Measurements from ENCODE around the gene CELF4.

The CELF4 gene

DNA sequence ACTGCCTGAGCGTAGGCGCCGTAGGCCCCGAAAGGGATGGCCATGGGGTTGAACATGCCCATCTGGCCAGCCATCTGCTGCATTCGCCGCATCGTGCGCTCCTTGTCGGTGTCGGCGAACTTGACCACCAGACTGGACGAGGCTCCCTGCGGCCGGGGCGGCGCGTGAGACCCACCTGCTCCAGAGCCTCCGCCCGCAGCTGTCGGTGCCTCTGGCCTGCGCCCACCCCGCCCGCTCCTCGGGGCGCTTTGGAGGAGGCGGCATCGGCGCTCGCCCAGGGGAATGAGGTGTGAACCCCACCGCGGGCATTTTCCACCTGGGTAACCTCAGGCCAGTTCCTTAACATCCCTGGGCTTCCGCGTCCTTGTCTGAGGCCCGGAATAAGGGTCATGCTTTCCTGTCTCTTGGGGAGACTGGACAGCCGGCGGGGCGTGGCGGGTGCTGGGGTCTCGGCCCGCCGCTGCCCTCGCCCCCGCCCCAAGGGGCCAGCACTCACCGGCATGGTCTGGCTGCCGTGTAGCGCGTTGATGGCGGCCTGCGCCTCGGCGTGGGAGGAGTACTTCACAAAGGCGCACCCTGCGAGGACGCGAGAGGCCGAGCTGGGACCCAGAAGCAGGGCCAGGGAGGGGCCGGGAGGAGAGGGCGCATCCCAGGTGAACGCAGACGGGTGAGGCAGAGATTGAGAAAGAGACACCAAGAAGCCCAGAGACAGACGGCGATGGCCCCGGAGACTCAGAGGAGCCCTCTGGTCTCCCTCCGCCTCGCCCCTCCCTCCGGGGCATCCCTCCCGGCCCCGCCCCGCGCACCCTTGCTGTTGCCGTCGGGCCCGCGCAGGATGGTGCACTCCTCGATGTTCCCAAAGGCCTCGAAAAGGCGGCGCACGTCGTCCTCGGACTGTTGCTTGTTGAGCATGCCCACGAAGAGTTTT, 291.0 kb downstream of the CELF4 start:
- no peak for FAIRE-seq

DNA sequence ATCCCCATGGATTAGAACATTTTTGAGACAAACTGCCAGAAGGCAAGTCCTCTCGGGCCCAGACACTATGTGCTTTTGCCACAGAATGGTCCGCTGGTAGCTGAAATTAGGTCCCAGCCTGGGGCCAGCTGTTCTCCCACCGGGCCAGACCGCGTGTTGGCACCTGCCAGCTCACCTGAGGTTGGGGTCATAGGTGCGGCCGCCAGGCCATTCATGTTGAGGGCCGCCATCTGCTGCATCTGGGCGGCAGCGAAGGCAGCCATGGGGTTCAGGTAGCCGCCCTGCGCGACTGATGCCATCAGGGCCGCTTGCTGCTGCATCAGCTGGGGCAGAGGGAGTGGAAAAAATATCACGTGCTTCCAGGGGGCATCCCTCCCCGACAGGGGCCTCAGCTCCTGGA, 292.8 kb downstream of the CELF4 start:
- no peak for FAIRE-seq

DNA sequence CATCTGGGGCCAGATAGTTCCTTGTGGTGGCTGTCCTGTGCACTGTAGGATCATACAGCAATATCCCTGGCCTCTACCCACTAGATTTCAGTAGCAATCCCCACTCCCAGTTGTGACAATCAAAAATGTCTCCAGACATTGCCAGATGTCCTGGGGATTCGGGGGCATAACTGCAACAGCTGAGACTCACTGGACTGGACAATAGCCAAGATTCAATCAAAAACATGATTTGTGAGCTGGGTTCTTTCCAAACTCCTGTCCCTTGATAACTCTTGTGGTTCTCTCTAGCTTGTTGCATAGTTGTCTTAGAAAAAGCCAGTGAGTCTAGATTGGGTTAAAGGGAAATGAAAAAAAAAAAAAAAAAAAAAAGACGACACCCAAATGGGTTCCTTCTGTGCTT, 293.4 kb downstream of the CELF4 start:
- no peak for FAIRE-seq

DNA sequence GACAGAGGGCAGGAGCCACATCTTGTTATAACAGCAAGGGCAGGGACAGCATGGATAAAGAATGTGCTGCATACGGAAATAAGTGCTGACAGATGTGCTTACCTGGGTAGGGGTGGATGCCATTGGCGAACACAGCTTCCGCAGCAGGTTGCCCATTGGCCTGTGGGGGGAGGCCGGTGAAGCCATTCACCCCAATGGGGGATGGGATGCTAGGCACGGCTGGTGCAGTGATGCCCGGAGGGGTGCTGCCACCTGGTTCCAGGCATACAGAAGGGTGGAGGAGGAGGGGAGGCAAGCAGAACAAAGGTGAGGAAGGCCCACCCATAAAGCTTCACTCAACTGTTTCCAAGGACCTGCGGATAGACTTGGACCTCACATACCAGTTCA, 294.9 kb downstream of the CELF4 start:
- no peak for FAIRE-seq

DNA sequence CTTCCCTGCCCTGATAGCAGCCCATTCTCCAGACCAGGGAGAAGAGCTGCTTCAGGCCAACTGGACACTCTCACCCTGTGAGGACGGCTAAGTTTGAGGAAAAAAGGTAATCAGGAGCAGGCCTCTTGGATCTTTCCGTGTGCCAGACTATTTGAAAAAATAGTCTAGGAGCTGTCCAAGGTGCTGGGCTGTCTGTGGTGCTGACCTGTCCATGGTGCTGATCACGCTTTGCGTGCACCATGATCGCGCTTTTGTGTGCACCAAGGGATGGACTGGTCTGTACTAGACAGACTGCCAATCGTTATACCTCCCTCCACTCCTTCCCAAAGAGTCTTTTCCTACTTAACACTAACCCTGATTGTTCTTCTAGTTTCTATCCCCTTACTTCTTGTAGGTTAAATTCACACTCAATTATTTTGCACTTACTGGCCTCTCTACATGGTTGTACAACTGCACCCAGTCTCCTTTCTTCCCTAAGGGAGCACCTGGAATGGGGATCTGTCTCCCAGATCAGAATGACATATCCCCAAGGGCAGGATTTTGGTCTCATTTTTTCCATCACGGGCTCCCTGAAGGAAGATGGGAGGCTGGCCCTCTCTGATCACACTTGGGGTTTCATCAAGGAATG, 295.4 kb downstream of the CELF4 start:
- FAIRE-seq: no peak

DNA sequence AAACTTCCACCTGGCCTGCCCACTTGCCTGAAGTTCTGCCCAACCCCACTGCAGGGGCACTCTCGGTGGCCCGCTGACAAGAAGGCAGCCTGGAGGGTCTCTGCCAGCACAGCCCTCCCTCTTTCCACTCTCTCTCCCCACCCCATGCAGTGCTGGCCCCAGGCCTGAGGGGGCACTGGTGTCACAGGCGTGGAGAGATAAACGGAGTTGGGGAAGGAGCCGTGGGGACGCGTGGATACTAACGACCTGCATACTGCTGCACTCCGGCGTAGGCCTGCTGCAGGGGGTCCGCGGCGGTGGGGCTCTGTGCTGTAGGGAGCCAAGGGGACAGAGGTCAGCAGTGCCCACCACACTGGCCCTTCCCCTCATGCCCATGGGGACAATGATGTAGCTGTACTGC, 299.3 kb downstream of the CELF4 start:
- FAIRE-seq: no peak

DNA sequence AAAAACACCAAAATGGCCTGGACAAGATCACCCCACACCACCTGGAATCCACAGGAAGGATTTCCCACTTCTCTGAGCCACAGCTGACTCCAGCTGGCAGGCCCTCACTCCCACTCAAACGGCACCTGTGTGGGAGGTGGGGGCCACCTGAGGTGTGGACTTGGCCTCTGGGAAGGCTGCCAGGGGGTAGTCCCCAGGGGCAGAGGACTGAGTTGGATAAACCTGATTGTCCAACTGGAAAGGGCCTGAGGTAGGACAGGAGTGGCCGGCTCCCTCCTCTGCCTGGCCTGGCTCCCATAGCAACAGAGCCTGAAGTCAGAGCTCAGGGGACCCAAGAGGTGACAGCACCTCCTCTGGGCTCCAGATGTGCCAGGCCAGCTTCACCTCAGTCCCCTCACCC, 300.2 kb downstream of the CELF4 start:
- no peak for FAIRE-seq

DNA sequence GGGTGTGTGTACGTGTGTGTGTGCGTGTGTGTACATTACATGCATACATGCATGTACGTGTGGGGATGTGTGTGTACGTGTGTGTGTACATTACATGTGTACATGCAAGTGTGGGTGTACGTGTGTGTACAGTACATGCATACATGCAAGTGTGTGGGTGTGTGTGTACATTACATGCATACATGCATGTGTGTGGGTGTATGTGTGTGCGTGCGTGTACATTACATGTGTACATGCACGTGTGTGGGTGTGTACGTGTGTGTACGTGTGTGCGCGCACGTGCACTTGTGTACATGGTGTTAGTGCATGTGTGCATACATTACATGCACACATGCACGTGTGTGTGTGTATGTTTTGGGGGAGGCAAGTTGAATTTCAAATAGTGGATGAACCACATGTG, 300.6 kb downstream of the CELF4 start:
- no peak for FAIRE-seq

DNA sequence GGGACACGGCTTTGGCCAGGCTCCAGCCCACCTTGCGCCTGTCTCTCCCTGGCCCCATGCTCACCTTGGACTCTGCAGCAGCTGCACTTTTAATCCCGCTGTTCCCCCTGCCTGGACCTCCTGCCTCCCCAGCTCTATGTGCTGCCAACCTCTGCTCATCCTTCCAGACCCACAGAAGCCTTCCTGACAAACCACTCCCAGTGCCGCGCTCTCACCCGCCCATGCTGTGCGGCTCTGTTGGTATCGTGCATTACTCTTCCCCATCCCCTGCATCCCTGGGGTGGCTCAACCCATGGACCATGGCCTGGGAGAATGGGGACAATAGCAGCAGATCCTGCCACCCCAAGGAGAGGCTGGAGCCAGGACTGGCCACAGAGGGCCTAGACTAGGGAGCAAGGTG, 303.6 kb downstream of the CELF4 start:
- no peak for FAIRE-seq

DNA sequence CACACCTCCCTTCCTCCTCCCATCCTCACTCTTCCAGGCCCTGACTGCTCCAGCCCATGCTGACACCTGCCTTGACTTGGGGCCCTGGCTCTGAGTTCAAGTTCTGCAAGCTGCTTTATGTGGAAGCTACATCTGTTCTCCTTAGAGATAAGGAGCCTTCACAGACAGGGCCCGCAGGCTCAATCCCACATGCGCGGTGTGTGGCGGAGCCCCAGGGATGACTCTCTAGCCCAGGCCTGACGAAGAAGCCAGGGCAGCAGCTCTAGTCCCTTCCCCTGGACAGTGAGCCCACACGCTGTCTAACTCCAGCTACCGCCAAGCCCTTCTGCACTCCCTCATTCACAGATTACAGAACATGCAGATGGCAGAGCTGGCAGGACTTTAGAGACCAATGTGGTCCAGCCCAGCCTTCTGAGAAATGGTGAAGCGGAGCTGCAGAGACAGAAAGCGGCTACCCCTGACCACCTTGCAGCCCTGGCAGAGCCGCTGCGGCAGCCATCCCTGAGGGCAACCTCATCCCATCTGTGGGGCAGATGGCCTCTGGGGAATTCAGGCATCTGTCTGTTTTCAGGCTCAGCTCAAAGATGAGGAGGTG, 304.3 kb downstream of the CELF4 start:
- FAIRE-seq: no peak

DNA sequence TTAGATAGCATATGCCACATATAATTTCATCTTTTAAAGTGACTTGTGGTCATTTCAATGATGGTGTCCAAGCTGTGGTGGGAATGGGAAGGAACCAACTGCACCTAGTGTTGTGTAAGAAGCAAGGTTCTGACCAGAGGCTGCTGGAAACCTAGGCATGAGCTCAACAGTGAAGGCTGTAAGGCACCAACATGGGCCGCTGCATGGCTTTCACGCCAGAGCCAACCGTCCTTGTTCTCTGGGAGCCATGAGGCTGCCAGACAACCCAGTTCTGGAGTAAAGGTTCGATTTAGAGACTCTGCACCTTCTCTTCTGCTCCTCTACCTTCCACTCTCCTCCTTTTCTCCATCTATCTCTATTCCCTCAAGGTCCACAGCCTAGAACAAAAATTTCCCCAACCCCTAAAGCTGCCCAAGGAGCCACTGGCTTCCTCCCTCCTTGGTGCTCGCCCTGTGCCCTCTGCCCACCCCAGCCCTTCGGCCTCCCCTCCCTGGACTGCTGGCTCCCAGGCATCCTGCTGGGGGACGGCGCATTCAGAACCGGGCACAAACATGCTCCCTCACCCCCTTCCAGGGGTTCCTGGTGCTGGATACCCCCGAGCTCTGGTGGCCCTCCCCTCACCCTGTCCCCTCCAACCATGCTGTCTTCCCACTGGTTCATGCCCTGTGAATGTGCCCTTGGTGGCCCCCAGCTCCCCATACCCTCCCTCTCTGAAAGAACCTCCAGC, 305.1 kb downstream of the CELF4 start:
- no peak for FAIRE-seq

DNA sequence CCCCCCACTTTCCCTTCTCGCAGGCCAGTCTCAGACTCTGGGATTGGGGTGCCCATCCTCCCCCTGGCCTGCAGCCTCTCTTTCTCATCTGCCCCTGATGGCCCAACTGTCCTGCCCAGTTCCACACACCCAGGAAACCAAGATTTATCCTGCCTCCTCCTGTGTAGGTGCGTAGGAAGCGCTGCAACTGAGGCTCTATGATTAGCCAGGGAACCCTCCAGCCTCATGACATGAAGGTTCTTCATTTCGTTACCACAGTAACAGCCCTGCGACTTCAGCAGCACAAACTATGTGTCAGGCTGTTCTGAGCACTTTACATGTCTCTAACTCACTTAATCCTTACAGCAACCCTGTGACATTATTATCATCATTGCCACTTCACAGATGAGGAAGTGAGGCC, 305.9 kb downstream of the CELF4 start:
- no peak for FAIRE-seq

DNA sequence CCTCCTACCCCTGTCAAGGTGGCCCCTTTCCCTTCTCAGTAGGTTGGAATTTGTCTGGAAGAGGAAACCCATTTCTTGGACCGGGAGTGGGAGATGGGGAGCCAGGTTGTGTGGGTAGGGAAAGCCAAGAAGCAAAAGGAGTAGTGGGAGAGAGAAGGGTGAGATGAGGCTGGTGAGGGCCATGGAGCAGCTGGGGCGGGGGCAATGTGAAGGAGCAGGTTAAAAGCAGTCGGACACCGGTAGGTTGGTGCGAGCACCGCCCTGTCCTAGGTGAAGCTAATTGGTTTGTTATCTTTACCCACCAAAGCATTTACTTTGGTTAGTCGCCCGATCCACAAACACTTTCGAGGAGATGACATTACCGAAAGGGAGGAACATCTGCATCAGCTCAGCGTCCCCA, 306.8 kb downstream of the CELF4 start:
- no peak for FAIRE-seq

DNA sequence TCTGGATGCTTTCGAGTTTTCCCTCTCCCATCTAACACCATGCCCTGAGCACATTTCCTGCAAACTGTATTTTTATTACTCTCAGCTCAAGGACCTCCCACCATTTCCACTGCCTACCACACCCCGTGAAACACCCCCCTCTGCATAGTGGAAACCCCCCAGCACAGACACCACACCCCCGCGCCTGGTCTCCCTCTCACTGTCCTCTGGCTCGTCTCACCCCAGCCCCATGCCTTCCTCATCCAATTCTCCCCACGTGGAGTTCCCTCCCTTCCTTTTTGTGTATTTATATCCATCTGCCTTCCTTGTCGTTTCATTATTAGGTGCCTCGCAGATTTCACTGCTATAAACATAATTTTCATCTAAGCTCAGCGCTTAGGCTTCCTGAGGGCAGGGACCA, 307.5 kb downstream of the CELF4 start:
- no peak for FAIRE-seq

DNA sequence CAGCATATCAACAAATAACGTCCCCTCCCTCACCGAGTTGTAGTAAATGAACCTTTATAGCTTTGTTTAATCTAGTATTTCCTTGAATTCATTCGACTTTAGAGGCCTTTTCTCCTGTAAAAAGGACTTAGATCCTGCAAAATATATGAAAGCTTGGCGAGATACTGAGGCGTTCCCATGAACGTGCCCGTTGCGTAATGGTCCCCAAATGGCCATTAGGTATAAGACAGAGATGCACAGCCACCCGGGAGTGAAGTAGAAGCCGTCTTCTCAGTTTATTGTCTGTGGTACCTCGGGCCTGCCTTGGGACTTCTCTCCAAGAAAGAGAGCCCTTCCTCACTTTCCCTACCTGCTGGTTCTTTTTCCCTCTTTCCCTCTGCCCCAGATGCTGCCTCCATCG, 310.6 kb downstream of the CELF4 start:
- FAIRE-seq: no peak

DNA sequence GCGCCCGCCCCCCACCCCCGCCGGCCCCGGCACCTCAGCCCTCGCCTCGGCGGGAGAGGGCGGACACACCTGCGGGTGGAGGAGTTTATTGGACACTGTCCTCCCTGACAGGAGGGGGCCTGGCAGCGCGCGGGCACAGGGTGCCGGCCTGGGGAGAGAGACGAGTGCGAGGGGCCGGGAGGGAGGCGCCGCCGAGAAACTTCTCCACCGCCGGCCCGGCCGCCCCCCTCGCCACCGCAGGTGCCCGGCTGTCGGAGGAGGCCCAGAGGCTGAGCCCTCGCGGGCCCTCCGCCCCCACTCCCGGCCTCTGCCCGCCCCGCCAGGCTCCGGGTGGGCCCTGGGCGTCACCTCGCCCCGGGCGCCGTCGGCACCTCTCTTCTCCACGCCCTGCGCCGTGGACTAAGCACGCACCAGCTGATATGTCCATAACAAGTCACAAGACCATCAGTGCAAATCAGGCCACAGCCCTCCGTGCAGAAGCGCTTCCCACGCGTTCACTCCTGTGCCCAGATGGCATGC, 311.3 kb downstream of the CELF4 start:
- no peak for FAIRE-seq

DNA sequence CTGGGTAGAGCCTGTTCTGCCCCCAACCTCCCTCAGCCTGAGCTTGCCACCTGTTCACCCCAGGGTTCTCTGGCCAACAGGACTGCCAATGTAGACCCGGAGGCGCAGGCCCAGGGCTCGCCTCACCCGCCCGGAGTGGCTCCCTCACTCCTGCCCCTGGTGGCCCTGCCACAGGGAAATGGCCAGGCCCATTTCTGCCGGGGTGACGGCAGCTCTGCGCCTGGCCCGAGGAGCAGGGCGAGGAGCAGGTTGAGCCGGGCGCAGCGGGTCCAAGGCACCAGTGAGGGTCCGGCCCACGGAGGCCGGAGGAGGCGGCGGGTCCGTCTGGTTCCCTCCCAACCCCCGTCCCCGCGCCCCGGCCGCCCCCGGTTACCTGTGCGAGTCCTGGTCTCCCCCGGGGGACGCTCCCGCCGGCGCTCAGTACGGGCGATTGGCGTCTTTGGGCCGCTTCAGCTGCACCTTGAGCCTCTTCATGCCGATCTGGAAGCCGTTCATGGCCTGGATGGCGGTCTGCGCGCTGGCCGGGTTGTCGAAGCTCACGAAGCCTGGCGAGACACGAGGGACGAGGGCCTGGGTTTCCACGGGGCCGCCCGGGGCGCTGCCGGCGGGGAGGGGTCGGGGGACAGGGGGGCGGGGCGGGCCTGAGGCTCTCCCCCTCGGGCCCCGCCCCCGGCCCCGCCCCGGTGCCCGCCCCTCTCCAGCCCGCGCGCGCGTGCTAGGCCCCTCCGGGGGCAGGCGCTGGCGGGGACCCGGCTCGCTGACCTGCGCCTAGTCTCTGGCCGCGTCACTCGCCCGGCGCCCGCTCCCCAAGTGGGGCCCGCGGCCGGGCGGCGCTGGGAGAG, 312.0 kb downstream of the CELF4 start:
- no peak for FAIRE-seq

DNA sequence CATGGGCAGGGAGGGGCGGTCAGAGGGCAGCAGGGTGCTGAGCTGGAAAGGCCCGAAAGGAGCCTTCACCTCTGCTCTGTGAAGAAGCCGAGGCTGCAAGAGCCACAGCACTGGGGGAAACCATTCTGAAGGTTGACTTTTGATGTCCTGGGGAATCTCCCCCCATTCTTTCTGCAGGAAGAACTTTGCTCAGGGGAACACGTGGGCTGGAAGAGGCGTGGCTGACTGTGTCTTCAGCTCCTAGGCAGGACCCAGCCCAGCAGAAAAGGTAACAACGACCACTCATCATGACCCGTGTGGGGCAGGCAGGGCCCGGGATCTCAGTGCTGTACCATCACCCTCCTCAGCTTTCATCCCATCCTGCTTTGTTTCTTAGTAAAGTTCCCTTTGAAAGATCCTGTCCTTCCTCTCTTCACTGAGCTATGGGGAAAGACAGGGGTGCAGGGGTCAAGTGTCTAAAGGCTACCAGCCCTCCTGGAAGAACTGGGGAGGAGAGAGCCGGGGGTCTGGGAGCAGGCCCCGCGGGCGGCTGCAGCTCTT, 312.7 kb downstream of the CELF4 start:
- FAIRE-seq: no peak

DNA sequence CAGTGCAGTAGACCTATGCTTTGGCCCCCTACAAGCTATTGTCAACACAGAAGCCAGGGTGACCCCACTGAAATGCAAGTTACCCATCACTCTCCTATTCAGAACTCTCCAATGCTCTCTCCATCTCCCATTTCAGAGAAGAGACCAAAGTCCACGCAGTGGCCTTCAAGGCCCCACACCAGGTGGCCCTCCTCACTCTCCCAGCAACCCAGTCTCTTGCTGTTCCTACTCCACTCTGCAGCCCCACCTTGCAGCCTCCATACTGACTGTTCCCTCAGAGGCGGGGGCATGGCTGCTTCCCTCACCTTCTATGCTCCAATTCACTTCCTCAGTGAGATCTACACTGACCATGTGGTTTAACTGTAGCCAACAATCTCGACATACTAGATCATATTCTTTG, 313.3 kb downstream of the CELF4 start:
- no peak for FAIRE-seq

DNA sequence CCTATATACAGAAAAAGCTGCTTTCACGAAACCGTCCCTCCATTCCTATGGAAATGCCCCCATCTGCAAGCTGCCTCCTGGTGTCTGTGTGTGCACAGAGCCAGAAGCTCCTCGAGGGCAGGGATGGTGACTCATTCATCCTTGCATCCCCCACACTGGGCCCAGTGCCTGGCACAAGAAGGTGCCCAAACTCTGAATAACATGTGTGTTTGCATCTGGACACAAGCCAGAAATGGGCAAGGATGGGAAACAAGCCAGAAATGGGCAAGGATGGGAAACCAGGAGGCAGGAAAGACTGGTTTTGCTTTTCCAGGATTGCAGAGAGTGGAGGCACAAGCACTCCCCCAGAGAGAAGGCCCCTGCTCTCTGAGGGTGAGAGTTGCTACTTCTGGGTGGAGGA, 313.9 kb downstream of the CELF4 start:
- no peak for FAIRE-seq

DNA sequence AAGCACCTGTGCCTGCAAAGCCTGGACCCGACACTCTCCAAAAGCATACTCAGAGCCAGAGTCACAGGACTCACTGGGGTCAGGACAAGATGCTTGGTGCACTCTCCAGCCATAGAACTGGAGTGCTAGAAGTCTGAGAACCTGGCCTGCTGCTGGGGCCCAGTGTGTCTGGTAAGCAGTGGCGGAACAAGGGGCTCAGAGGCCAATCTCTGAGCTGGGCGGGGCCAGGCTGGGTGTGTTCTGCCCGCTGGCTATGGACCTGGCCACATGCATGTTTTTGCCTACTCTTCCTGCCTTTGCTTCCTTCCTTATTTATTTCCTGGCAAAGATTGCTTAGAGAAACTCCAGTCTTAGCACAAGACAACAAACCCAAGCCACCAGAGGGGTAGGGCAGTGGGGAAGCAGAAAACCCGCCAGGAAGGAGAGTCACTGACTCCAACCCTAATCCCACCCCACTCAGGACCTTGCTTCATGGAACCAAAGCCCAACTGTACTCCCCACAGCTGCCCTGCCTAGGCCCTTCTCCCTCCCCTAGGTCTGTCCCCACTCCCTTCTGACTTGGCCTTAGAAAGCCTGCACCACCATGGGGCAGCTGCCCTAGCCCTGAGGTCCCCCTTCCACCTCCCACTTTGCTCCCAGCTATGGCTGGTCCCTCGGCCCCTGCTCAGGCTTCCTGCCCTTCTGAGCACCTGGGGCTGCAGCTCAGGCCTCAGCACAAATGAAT, 315.5 kb downstream of the CELF4 start:
- no peak for FAIRE-seq

All from A204.1 (cell line).